Activated effector memory CD4-positive, alpha-beta T cell treated with Interleukin-2 at 50 U/mL for 16 hours (primary cell): Measurements from ENCODE around the gene PRLH.
"Not testable (repeated sequence)": the region's sequence is repeated elsewhere in the genome, so short reads cannot be mapped to it uniquely, and the experiment has no call there.

Experiments
- DNase-seq: peaks from one replicate; pipeline ENCODE4 v3.0.0-alpha.2; 2020

PRLH gene

GRCh38 chr2:237583385-237584295 is 17.3 kb downstream of the PRLH start:
- DNase-seq = no peak

GRCh38 chr2:237585590-237586221 is 19.3 kb downstream of the PRLH start:
- DNase-seq = no peak

DNA sequence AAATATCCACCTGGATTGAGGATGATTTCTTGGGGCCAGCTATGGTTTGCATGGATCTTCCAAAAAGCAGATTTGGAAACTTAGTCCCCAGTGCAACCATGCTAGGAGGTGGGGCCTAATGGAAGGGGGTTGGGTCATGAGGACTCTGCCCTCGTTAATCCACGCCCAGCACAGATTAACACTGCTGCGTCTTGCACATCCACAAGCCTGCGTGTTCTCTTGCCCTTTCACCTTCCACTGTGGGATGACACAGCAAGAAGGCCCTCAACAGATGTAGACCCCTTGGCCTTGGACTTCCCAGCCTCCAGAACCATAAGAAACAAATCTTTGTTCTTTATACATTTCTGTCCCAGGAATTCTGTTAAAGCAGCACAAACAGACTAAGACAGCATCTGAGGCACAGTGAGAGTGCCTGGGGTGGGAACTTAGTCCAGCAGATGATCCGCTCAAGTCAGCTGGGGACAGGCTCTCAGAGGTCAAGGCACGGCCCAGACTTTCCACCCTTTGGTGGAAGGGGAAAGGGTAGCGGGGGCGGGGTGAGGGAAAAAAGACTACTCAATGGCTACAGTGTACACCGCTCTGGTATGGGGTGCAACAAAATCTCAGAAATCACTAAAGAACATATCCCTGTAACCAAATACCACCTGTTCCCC is 21.8 kb downstream of the PRLH start:
- no peak for DNase-seq

GRCh38 chr2:237590272-237591140 is 24.1 kb downstream of the PRLH start, which contains the start of gene RAB17:
Gene RAB17, minus strand, starts transcription at chr2:237590734. Its CDS starts 4,580 bp downstream, at chr2:237586154.
- no peak for DNase-seq

GRCh38 chr2:237591141-237591881 is 24.9 kb downstream of the PRLH start:
- DNase-seq = no peak

DNA sequence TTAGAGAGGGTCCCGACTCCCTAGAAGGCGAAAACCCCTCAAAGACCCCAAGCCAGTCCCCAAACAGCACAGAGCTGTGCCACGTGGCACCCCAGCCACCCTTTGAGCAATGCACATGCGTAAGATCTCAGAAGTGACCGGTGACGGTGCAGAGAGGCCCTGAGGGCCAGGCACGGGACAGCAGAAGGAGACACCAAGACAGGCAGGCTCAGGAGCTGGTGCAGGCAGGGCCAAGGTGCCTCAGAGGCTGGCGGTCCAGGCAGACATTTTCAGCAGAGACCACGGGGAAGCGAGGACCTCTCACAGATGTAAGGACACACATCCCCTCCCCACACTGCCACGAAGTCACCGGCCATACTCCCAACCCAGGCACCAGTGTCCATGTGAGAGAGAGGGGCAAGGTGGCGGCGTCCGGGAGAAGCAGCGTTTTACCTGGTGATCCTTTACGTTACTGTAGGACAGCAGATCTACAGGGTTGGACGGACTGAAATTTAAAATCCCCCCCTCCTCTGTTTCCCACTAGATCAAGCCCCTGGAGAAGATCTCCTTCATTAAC is 26.1 kb downstream of the PRLH start:
- no peak for DNase-seq

- DNase-seq = no peak
Observed at GRCh38 chr2:237593036-237593435, 26.7 kb downstream of the PRLH start.

DNA sequence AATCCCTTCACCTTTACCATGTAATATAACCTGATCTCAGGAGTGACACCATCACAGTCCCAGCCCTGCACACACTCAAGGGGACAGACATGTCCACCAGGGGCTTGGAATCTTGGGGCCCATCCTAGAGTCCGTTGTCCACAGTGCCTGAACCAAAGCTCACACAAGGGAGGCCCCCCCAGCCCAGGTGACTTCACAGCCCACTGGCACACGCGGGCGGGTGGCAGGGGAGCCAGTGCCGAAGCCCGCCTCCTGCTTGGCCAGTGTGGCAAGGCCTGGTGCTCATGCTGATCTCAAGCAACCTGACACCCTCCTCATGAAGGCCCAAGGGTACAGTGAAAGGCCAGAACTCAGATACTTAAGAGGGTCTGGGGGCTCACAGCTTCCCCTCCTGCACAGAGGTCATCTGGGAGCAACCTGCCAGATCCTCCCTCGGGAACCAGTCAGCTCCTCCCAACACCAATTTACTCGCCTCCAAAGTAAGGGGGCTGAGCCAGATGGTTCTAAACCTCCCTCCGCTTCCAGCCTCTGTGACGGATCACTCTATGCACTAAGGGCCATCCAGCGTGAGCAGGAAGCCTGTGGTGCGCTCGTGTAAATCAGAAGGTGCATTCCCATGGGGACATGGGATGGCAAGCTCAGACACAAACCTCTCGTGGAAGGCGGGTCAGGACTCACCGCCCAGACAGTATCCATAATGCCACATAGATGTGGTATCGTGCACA is 27.4 kb downstream of the PRLH start:
- no peak for DNase-seq

DNA sequence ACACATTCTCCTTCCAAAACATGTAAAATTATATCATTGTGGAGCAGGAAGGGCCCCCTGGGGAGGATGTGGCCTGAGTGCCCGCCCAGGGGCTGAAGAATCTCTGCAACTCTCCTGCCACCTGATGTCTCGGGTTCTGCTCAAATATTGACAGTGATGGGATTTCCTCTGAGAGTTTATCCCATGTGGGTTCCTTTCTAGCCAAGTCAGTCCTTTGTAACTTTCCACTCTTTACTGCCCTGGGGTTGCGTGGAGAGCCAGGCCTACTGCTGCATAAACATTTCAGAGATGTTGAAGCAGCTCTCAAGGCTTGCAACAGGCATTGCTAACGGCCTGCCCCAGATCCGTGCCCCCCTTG is 28.1 kb downstream of the PRLH start:
- DNase-seq = no peak

DNA sequence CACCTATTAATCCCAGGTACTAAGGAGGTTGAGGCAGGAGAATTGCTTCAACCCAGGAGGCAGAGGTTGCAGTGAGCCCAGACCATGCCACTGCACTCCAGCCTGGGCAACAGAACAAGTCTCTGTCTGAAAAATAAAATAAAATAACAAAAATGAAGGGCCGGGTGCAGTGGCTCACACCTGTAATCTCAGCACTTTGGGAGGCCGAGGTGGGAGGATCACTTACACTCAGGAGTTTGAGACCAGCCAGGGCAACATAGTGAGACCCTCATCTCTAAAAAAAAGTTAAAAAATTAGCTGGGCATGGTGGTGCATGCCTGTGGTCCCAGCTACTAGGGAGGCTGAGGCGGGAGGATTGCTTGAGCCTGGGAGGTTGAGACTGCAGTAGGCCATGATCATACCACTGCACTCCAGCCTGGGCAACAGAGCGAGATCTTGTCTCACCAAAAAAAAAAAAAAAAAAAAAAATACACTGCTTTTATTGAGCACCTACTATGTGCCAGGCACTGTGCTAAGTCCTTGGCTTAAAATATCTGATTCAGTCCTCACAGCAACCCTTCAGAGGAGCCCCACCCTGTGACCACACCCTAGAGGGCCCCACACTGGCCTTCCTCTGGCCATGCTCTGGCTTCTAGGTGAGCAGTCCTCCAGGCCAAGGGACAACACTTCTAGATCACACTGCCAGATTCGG is 29.6 kb downstream of the PRLH start:
- DNase-seq = not testable (repeated sequence)

GRCh38 chr2:237596520-237597195 is 30.3 kb downstream of the PRLH start:
- DNase-seq = no peak

- DNase-seq = no peak
Observed at GRCh38 chr2:237597196-237598145, 31.1 kb downstream of the PRLH start.

GRCh38 chr2:237598468-237599208 is 32.3 kb downstream of the PRLH start:
- DNase-seq = no peak

DNA sequence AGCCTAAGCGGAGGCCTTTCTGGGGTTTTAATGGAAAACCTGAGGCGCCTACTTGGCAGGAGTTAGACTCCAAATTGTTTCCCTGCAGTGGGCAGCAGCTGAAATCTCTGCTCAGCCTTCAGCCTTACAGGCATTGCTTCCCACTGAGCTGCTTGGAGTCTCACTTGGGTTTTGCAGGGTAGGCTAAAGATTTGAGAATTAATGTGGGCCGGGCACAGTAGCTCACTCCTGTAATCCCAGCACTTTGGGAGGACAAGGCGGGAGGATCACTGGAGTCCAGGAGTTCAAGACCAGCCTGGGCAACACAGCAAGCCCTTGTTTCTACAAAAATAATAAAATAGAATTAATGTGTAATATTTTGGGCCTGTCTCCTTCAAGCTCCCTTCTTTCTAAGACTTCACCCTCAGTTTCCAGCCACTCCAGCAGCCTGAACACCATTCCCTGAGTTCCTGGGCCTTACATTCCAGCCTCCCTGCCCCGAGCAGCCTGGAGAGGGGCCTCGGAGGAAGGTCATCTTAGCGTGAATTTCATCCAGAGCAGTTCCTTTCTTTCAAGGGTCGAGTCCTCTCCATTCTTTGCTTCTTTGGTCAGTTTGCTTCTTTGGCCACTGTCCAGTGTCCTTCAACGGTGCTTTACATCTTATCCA is 33.2 kb downstream of the PRLH start:
- DNase-seq = no peak

- no peak for DNase-seq
Observed at GRCh38 chr2:237600205-237600846, 34.0 kb downstream of the PRLH start.

- no peak for DNase-seq
Observed at GRCh38 chr2:237601453-237602116, 35.2 kb downstream of the PRLH start.
